ENCODE measurements around the gene CCSER1.
"Not testable (repeated sequence)": the region's sequence is repeated elsewhere in the genome, so short reads cannot be mapped to it uniquely, and the experiment has no call there.

CCSER1 gene

DNA sequence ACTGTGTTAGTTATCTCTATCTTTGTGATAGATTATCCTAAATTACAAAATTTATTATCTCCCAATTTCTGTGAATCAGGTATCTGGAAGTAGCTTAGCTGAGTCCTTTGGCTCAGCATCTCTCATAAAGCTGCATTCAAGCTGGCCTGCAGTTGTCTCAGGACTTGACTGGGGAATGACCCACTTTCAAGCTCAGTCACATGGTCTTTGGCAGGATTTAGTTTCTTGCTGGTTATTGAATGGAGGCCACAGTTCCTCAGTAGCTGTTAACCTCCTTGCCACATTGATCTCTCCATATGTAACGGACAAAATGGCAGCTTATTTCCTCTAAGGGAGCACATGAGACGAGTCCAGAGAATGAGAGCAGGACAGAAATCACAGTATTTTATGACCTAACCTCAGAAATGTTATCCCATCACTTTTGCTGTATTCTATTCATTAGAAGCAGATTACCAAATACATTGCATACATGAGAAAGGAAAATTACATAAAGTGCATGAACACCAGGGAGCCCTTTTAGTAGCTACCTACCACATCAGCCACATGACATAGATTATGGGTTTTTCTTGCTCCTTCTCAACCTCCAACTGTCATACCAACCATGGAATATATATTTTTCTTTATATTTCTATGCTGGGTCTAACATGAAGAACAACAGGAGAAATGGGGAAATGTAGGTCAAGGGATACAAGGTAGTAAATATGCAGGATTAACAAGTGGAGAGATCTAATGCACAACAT lies 730.1 kb downstream of the CCSER1 start:
- no peak for ATAC-seq (replicated peaks; ENCODE audit: extremely low read depth, poor library complexity, severe bottlenecking)
- Mint-ChIP-seq H3K27ac (ENCODE audit: low read depth) (no peak overlapping the region), H3K36me3 (ENCODE audit: insufficient read depth) (no peaks in the 10 kb centered on the region), H3K4me3 (no peak overlapping the region), H3K9me3 (peaks cover 22% of the 10 kb centered on the region), H3K27me3 (no peaks in the 10 kb centered on the region), H3K4me1 (no peaks in the 10 kb centered on the region)
- no peak for DNase-seq (ENCODE audit: low spot score in 2 of 2)

GRCh38 chr4:90875791-90876190 lies 748.6 kb downstream of the CCSER1 start:
- DNase-seq (ENCODE audit: low spot score in 2 of 2) (no peak), ATAC-seq (replicated peaks; ENCODE audit: extremely low read depth, poor library complexity, severe bottlenecking) (no peak)
- Mint-ChIP-seq H3K4me1 (no peaks in the 10 kb centered on the region), H3K36me3 (ENCODE audit: insufficient read depth) (no peaks in the 10 kb centered on the region), H3K27ac (ENCODE audit: low read depth) (no peak overlapping the region), H3K27me3 (no peaks in the 10 kb centered on the region), H3K4me3 (no peak overlapping the region), H3K9me3 (peaks cover 36% of the 10 kb centered on the region)

DNA sequence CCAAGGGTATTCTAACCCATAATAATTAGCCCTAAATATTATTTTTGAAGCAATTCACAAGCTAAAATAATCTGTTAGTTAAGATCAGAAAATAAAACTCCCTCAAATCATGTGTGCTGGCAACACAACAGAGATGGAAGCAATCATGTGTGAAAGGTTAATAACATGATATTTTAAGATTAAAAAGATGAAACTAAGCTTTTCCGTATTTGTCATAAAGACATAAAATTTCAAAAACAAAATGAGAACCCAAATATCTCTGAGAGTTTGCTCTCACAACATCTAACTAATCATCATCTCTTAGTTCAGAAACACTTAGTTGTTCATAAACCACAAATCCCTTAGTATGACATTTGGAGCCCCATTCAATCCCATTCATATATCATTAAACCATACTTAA lies 749.1 kb downstream of the CCSER1 start:
- Mint-ChIP-seq H3K27me3 (no peaks in the 10 kb centered on the region), H3K36me3 (ENCODE audit: insufficient read depth) (no peaks in the 10 kb centered on the region), H3K4me1 (no peaks in the 10 kb centered on the region), H3K4me3 (no peak overlapping the region), H3K9me3 (peaks cover 41% of the 10 kb centered on the region), H3K27ac (ENCODE audit: low read depth) (no peak overlapping the region)
- ATAC-seq (replicated peaks; ENCODE audit: extremely low read depth, poor library complexity, severe bottlenecking) (no peak), DNase-seq (ENCODE audit: low spot score in 2 of 2) (no peak)

DNA sequence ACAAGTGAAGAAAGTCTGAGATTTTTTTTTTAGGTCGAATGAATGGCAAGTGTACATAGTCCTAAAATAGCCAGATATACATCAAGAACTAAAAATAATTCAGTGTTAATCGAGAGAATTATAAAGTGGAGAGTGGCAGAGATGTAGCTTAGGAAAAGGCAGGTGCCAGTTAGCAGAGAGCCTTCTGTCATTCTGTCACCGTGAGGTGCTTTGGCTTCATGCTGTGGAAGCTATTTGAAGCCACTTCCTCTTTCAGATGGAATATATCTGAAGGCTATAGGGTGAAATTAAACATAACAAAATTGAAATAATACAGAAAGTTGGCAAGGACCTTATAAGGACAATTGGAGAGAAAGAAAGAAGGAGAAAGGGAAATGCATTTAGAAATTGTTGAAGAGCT lies 756.3 kb downstream of the CCSER1 start:
- Mint-ChIP-seq H3K27me3 (no peaks in the 10 kb centered on the region), H3K4me3 (no peak overlapping the region), H3K9me3 (peaks cover 32% of the 10 kb centered on the region), H3K4me1 (no peaks in the 10 kb centered on the region), H3K27ac (ENCODE audit: low read depth) (no peak overlapping the region), H3K36me3 (ENCODE audit: insufficient read depth) (no peaks in the 10 kb centered on the region)
- no peak for DNase-seq (ENCODE audit: low spot score in 2 of 2)
- no peak for ATAC-seq (replicated peaks; ENCODE audit: extremely low read depth, poor library complexity, severe bottlenecking)

DNA sequence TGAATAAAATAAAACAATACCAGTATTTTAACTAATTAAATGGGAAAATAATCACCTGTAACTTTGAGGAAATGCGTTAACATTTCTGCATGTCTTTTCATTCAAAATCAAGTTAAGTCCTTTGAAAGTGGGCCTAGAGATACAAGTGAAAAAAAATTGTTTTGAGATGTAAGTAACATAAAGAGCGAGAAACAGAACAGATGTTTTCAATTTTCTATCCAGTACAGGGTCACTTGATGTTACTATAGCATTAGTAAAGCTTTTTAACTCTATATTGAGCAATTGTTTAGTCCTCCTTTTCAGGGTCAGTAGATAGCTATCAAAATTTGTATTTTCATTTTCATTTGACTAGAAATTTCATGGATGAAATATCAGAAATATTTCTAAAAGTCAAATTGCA lies 761.4 kb downstream of the CCSER1 start:
- Mint-ChIP-seq H3K36me3 (ENCODE audit: insufficient read depth) (no peaks in the 10 kb centered on the region), H3K9me3 (peaks cover 18% of the 10 kb centered on the region), H3K4me3 (no peak overlapping the region), H3K27ac (ENCODE audit: low read depth) (no peak overlapping the region), H3K4me1 (no peaks in the 10 kb centered on the region), H3K27me3 (no peaks in the 10 kb centered on the region)
- no peak for ATAC-seq (replicated peaks; ENCODE audit: extremely low read depth, poor library complexity, severe bottlenecking)
- no peak for DNase-seq (ENCODE audit: low spot score in 2 of 2)

- peaks cover 14% of the 10 kb centered on the region for H3K9me3 Mint-ChIP-seq
- H3K27me3 Mint-ChIP-seq = no peaks in the 10 kb centered on the region
- no peaks in the 10 kb centered on the region for H3K36me3 Mint-ChIP-seq (ENCODE audit: insufficient read depth)
- no peak for DNase-seq (ENCODE audit: low spot score in 2 of 2)
- no peak overlapping the region for H3K4me3 Mint-ChIP-seq
- H3K4me1 Mint-ChIP-seq = no peaks in the 10 kb centered on the region
- no peak overlapping the region for H3K27ac Mint-ChIP-seq (ENCODE audit: low read depth)
- ATAC-seq (replicated peaks; ENCODE audit: extremely low read depth, poor library complexity, severe bottlenecking) = no peak
These were observed 762.0 kb downstream of the CCSER1 start for GRCh38 chr4:90889171-90889570.

DNA sequence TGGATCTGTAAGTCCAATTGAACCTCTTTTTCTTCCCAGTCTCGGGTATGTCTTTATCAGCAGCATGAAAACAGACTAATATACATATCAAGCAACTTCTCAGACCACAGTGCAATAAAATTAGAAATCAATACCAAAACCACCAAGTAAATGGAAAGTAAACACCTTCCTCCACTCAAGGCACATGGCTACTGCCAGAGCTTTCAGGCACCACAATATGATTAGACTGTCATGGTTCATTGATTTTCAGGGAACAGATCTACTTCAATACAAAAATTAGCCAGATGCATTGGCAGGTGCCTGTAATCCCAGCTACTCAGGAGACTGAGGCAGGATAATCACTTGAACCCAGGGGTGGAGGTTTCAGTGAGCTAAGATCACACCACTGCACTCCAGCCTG lies 776.2 kb downstream of the CCSER1 start:
- not testable (repeated sequence) for DNase-seq (ENCODE audit: low spot score in 2 of 2); H3K27ac Mint-ChIP-seq (ENCODE audit: low read depth); ATAC-seq (replicated peaks; ENCODE audit: extremely low read depth, poor library complexity, severe bottlenecking); H3K4me3 Mint-ChIP-seq; H3K4me1 Mint-ChIP-seq; H3K36me3 Mint-ChIP-seq (ENCODE audit: insufficient read depth); H3K27me3 Mint-ChIP-seq
- H3K9me3 Mint-ChIP-seq = peaks cover 43% of the 10 kb centered on the region

DNA sequence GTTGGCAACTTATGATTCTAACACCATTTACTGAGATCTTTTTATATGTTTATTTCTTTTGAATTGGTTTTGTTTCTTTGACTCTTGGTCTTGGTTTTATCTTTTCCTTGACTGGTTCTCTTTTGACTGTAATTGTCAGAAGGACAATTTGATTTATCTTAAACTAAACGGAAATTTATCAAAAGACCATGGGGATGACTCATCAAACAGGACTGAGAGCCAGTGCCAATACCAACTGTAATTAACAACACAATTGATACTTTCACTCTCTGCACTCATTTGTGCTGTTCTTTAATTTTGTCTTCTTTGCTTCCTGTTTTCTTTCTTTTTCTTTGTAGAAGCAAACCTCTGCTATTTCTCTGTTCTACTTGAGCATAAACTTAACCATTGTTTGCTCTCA lies 776.8 kb downstream of the CCSER1 start:
- DNase-seq (ENCODE audit: low spot score in 2 of 2) = no peak
- no peaks in the 10 kb centered on the region for H3K27me3 Mint-ChIP-seq
- H3K27ac Mint-ChIP-seq (ENCODE audit: low read depth) = no peak overlapping the region
- ATAC-seq (replicated peaks; ENCODE audit: extremely low read depth, poor library complexity, severe bottlenecking) = no peak
- H3K9me3 Mint-ChIP-seq = peaks cover 38% of the 10 kb centered on the region
- H3K4me1 Mint-ChIP-seq = no peaks in the 10 kb centered on the region
- H3K36me3 Mint-ChIP-seq (ENCODE audit: insufficient read depth) = no peaks in the 10 kb centered on the region
- no peak overlapping the region for H3K4me3 Mint-ChIP-seq

GRCh38 chr4:90906239-90906638 lies 779.0 kb downstream of the CCSER1 start:
- no peak for DNase-seq (ENCODE audit: low spot score in 2 of 2)
- H3K9me3 Mint-ChIP-seq = peaks cover 29% of the 10 kb centered on the region
- ATAC-seq (replicated peaks; ENCODE audit: extremely low read depth, poor library complexity, severe bottlenecking) = no peak
- no peak overlapping the region for H3K4me3 Mint-ChIP-seq
- H3K4me1 Mint-ChIP-seq = no peaks in the 10 kb centered on the region
- H3K27ac Mint-ChIP-seq (ENCODE audit: low read depth) = no peak overlapping the region
- H3K27me3 Mint-ChIP-seq = no peaks in the 10 kb centered on the region
- H3K36me3 Mint-ChIP-seq (ENCODE audit: insufficient read depth) = no peaks in the 10 kb centered on the region

GRCh38 chr4:90911724-90912434 lies 784.7 kb downstream of the CCSER1 start:
- not testable (repeated sequence) for H3K4me3 Mint-ChIP-seq; DNase-seq (ENCODE audit: low spot score in 2 of 2); ATAC-seq (replicated peaks; ENCODE audit: extremely low read depth, poor library complexity, severe bottlenecking); H3K36me3 Mint-ChIP-seq (ENCODE audit: insufficient read depth); H3K27me3 Mint-ChIP-seq; H3K27ac Mint-ChIP-seq (ENCODE audit: low read depth); H3K4me1 Mint-ChIP-seq
- peaks cover 18% of the 10 kb centered on the region for H3K9me3 Mint-ChIP-seq

- no peaks in the 10 kb centered on the region for H3K27me3 Mint-ChIP-seq
- ATAC-seq (replicated peaks; ENCODE audit: extremely low read depth, poor library complexity, severe bottlenecking) (no peak), DNase-seq (ENCODE audit: low spot score in 2 of 2) (no peak)
- H3K36me3 Mint-ChIP-seq (ENCODE audit: insufficient read depth) = no peaks in the 10 kb centered on the region
- H3K9me3 Mint-ChIP-seq = no peaks in the 10 kb centered on the region
- no peak overlapping the region for H3K4me3 Mint-ChIP-seq
- no peak overlapping the region for H3K27ac Mint-ChIP-seq (ENCODE audit: low read depth)
- H3K4me1 Mint-ChIP-seq = no peaks in the 10 kb centered on the region
These were observed 795.0 kb downstream of the CCSER1 start for GRCh38 chr4:90922174-90922573.

- Mint-ChIP-seq H3K4me3 (no peak overlapping the region), H3K9me3 (no peaks in the 10 kb centered on the region), H3K4me1 (no peaks in the 10 kb centered on the region), H3K27ac (ENCODE audit: low read depth) (no peak overlapping the region), H3K36me3 (ENCODE audit: insufficient read depth) (no peaks in the 10 kb centered on the region), H3K27me3 (no peaks in the 10 kb centered on the region)
- DNase-seq (ENCODE audit: low spot score in 2 of 2) (no peak), ATAC-seq (replicated peaks; ENCODE audit: extremely low read depth, poor library complexity, severe bottlenecking) (no peak)
These were observed 799.8 kb downstream of the CCSER1 start for GRCh38 chr4:90926957-90927356.

GRCh38 chr4:90943311-90943710 lies 816.1 kb downstream of the CCSER1 start:
- Mint-ChIP-seq H3K4me3 (no peak overlapping the region), H3K4me1 (no peaks in the 10 kb centered on the region)
- no peak for DNase-seq (ENCODE audit: low spot score in 2 of 2)

More at GRCh38 chr4:90943311-90943710, 816.1 kb downstream of the CCSER1 start:
- no peak for ATAC-seq (replicated peaks; ENCODE audit: extremely low read depth, poor library complexity, severe bottlenecking)
- no peak overlapping the region for H3K27ac Mint-ChIP-seq (ENCODE audit: low read depth)
- H3K9me3 Mint-ChIP-seq = peaks cover 20% of the 10 kb centered on the region
- H3K36me3 Mint-ChIP-seq (ENCODE audit: insufficient read depth) = peaks cover 1% of the 10 kb centered on the region
- H3K27me3 Mint-ChIP-seq = no peaks in the 10 kb centered on the region
